GM12875 (cell line): ENCODE measurements around the gene ABCA13.
"Not testable (repeated sequence)": the region's sequence is repeated elsewhere in the genome, so short reads cannot be mapped to it uniquely, and the experiment has no call there.

Experiments
- H3K4me3 ChIP-seq: one replicate; pipeline ENCODE4 v1.5.1; 2011; ENCODE audit warnings: low read depth, low read length, control low read depth
- TF ChIP-seq, protein P1 (sequence below): IDR thresholded peaks from 2 replicates; pipeline ENCODE4 v1.5.1; 2011; ENCODE audit warnings: low read depth, mild to moderate bottlenecking, control low read depth, inconsistent platforms, low read length, moderate library complexity, borderline replicate concordance; ENCODE audit not compliant: insufficient read depth

Gene ABCA13

DNA sequence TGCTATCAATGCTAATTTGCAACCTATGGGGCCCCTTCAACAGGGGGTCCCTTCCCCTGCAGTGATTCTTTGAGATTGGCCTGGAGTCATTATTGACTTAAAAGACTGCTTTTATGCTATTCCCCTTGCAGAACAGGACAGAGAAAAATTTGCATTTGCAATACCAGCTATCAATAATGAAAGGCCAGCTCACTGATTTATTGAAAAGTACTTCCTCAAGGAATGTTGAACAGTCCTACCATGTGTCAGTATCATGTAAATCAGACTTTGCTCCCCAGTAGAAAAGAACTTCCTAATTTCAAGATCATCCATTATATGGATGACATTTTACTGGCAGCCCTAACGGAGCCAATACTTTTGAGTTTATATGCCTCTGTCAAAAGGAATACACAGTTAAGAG lies 29.7 kb upstream of the ABCA13 start:
- TF ChIP-seq, protein P1, sequence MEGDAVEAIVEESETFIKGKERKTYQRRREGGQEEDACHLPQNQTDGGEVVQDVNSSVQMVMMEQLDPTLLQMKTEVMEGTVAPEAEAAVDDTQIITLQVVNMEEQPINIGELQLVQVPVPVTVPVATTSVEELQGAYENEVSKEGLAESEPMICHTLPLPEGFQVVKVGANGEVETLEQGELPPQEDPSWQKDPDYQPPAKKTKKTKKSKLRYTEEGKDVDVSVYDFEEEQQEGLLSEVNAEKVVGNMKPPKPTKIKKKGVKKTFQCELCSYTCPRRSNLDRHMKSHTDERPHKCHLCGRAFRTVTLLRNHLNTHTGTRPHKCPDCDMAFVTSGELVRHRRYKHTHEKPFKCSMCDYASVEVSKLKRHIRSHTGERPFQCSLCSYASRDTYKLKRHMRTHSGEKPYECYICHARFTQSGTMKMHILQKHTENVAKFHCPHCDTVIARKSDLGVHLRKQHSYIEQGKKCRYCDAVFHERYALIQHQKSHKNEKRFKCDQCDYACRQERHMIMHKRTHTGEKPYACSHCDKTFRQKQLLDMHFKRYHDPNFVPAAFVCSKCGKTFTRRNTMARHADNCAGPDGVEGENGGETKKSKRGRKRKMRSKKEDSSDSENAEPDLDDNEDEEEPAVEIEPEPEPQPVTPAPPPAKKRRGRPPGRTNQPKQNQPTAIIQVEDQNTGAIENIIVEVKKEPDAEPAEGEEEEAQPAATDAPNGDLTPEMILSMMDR = no peak
- no peak overlapping the region for H3K4me3 ChIP-seq

DNA sequence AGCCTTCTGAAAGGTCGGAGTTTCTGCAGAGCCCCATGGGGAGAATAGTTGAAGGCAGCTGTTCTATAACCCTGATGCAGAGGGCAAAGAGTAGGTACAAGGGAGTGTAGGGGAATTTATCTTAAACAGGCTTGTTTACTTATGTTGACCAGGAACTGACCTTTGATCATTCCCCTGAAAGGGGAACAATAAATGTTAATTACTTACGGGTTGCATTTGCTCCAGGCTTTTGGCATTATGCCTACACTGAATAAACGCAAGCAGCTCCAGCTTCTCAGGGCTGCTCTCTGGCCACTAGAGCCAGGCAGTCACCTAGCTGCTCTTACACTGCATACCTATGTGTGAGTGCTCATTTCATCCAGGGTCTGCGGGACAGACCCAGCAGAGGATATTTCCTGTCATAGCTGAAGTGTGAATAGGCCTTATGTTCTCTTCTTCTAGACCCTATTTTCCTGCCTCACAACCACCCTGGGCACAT lies 26.9 kb upstream of the ABCA13 start:
- TF ChIP-seq, protein P1 = no peak
- no peak overlapping the region for H3K4me3 ChIP-seq

DNA sequence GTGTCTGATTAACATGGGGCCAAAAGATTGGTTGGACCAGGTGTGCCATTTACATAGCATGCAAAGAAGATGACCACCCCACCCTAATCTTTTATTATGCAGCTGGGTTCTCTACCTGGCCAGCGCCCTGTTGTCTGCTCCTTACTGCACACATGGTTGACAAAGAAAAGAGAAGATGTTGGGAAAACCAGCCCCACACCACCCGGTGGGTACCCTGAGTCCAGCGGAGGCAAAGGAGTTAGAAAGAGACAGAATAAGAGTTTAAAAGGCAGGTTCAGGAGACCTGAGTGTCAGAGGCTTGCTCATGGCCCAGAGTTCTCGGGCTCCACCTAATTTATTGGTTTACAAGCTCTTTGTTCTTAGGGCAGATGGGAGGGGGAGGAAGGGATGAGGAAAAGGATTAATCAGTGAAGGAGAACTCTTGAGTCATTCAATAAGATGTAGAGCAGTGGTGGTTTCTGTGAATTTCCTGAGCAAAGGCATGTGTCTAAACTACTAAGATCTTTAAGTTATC lies 24.1 kb upstream of the ABCA13 start:
- H3K4me3 ChIP-seq = no peak overlapping the region
- TF ChIP-seq, protein P1 = no peak

DNA sequence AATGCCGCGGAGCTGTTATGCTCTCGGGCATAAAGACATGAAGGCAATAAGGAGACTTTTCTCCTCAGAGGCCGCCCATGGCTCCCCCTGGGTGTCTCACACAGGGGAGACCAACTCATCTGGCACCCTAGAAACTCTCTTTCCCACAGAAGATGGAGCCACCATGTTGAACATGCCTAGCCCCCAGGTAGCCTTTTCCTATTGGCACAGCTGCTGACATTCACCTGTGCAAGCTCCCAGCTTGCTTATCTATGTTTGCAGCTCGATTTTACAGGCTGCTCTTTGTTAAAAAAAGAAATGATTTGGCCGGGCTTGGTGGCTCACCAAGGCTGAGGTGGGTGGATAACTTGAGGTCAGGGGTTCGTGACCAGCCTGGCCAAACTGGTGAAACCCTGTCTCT lies 23.6 kb upstream of the ABCA13 start:
- not testable (repeated sequence) for H3K4me3 ChIP-seq

DNA sequence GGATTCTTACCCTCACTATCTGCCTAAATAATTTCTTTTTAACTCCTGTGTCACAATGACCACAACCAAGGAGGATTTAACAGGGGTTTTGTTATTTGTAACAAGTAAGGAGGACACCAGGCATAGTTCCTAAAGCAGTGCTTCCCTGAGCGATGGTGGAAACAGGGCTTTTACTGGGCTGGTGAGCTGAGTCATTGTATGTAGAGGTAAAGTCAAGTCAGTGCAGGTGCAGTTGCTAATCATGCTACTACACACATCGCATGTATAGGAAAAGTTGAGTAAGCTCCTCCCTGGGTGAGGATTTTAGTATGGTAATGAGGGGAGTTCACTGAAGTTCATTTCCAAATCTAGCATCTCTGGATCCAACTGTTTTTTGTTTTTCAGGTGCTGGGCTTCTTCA lies 22.9 kb upstream of the ABCA13 start:
- TF ChIP-seq, protein P1 = no peak
- H3K4me3 ChIP-seq = no peak overlapping the region

DNA sequence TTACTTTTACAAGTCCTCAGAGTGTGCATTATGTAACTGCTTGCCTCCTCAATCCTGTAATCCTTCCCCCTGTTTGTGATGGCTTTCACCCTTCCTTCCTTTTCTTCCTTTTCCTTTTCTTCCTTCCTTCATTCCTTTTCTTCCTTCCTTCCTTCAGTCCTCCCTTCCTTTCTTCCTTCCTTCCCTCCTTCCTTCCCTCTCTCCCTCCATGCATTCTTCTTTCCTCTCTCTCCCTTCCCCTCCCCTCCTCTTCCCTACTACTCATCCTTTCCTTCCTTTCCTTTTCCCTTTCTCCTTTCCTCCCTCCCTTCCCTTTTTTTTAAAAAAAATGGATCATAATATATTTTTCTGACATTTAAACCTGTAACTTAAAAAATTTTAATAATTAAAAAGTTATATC lies 22.2 kb upstream of the ABCA13 start:
- no peak overlapping the region for H3K4me3 ChIP-seq
- TF ChIP-seq, protein P1 = no peak

DNA sequence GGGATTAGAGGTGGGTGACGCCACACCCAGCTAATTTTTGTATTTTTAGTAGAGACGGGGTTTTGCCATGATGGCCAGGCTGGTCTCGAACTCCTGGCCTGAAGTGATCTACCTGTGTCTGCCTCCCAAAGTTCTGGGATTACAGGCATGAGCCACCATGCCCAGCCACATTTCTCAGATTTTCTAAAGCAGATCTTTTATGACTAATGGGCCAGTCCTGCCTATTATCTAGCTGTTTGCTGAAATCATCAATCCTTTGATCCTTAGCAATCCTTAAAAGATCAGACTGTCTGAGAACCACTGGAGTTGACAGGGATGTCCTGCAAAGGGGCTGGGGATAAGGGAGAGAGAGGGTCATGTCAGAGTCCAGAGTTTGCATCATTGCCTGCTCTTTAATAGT lies 21.2 kb upstream of the ABCA13 start:
- H3K4me3 ChIP-seq = no peak overlapping the region
- TF ChIP-seq, protein P1 = no peak
